ENCODE results near the gene PFN1.

The PFN1 gene

GRCh38 chr17:4899341-4900230 lies 48.7 kb downstream of the PFN1 start, which contains the start of gene C17orf107:
TSS of gene C17orf107 (plus strand) at chr17:4899536. CDS start at chr17:4899763, 227 bp downstream.
- Histone ChIP-seq H3K4me1 (ENCODE audit: insufficient read depth, poor library complexity, severe bottlenecking) (peaks cover 4% of the 10 kb centered on the region), H3K27me3 (ENCODE audit: insufficient read depth, poor library complexity, severe bottlenecking) (no peaks in the 10 kb centered on the region), H3K27ac (ENCODE audit: poor library complexity, severe bottlenecking) (no peak within 1 kb of the TSS), H3K4me3 (ENCODE audit: severe bottlenecking) (no peak within 1 kb of the TSS), H3K9me3 (ENCODE audit: severe bottlenecking) (no peaks in the 10 kb centered on the region), H3K36me3 (ENCODE audit: low read depth) (peaks cover 30% of the 10 kb centered on the region)
- no peak for ATAC-seq (ENCODE audit: low read depth)
- no peak for DNase-seq (ENCODE audit: low spot score)
- no peak for TF ChIP-seq CTCF (IDR thresholded peaks at IDR 0.05; ENCODE audit: poor library complexity, severe bottlenecking)

GRCh38 chr17:4898927-4899326 lies 49.4 kb downstream of the PFN1 start:
- Histone ChIP-seq H3K36me3 (ENCODE audit: low read depth) (peaks cover 36% of the 10 kb centered on the region), H3K9me3 (ENCODE audit: severe bottlenecking) (no peaks in the 10 kb centered on the region), H3K27ac (ENCODE audit: poor library complexity, severe bottlenecking) (no peak overlapping the region), H3K4me1 (ENCODE audit: insufficient read depth, poor library complexity, severe bottlenecking) (peaks cover 4% of the 10 kb centered on the region), H3K4me3 (ENCODE audit: severe bottlenecking) (no peak overlapping the region), H3K27me3 (ENCODE audit: insufficient read depth, poor library complexity, severe bottlenecking) (no peaks in the 10 kb centered on the region)
- ATAC-seq (ENCODE audit: low read depth) (no peak), DNase-seq (ENCODE audit: low spot score) (no peak)
- no peak for TF ChIP-seq CTCF (IDR thresholded peaks at IDR 0.05; ENCODE audit: poor library complexity, severe bottlenecking)

GRCh38 chr17:4898351-4898750 lies 50.0 kb downstream of the PFN1 start:
- no peak for TF ChIP-seq CTCF (IDR thresholded peaks at IDR 0.05; ENCODE audit: poor library complexity, severe bottlenecking)
- no peaks in the 10 kb centered on the region for H3K27me3 ChIP-seq (ENCODE audit: insufficient read depth, poor library complexity, severe bottlenecking)
- H3K27ac ChIP-seq (ENCODE audit: poor library complexity, severe bottlenecking), result no peak overlapping the region
- DNase-seq (ENCODE audit: low spot score) (no peak), ATAC-seq (ENCODE audit: low read depth) (no peak)
- H3K36me3 ChIP-seq (ENCODE audit: low read depth), result peaks cover 42% of the 10 kb centered on the region
- no peak overlapping the region for H3K4me3 ChIP-seq (ENCODE audit: severe bottlenecking)
- H3K4me1 ChIP-seq (ENCODE audit: insufficient read depth, poor library complexity, severe bottlenecking), result peaks cover 3% of the 10 kb centered on the region
- no peaks in the 10 kb centered on the region for H3K9me3 ChIP-seq (ENCODE audit: severe bottlenecking)

GRCh38 chr17:4897785-4898184 lies 50.5 kb downstream of the PFN1 start:
- TF ChIP-seq CTCF (IDR thresholded peaks at IDR 0.05; ENCODE audit: poor library complexity, severe bottlenecking), result no peak
- no peak for DNase-seq (ENCODE audit: low spot score)
- no peak for ATAC-seq (ENCODE audit: low read depth)
- Histone ChIP-seq H3K27ac (ENCODE audit: poor library complexity, severe bottlenecking) (no peak overlapping the region), H3K36me3 (ENCODE audit: low read depth) (peaks cover 48% of the 10 kb centered on the region), H3K9me3 (ENCODE audit: severe bottlenecking) (no peaks in the 10 kb centered on the region), H3K4me3 (ENCODE audit: severe bottlenecking) (no peak overlapping the region), H3K27me3 (ENCODE audit: insufficient read depth, poor library complexity, severe bottlenecking) (no peaks in the 10 kb centered on the region), H3K4me1 (ENCODE audit: insufficient read depth, poor library complexity, severe bottlenecking) (no peaks in the 10 kb centered on the region)

- no peak for TF ChIP-seq CTCF (IDR thresholded peaks at IDR 0.05; ENCODE audit: poor library complexity, severe bottlenecking)
- Histone ChIP-seq H3K36me3 (ENCODE audit: low read depth) (peaks cover 53% of the 10 kb centered on the region), H3K27ac (ENCODE audit: poor library complexity, severe bottlenecking) (no peak overlapping the region), H3K4me3 (ENCODE audit: severe bottlenecking) (no peak overlapping the region), H3K27me3 (ENCODE audit: insufficient read depth, poor library complexity, severe bottlenecking) (no peaks in the 10 kb centered on the region), H3K9me3 (ENCODE audit: severe bottlenecking) (no peaks in the 10 kb centered on the region), H3K4me1 (ENCODE audit: insufficient read depth, poor library complexity, severe bottlenecking) (no peaks in the 10 kb centered on the region)
- ATAC-seq (ENCODE audit: low read depth) (no peak), DNase-seq (ENCODE audit: low spot score) (no peak)
These were observed 51.1 kb downstream of the PFN1 start for GRCh38 chr17:4897198-4897687.
